DND-41 (cell line): Measurements from ENCODE around the gene SMAD7.

Experiments used
- EZH2 ChIP-seq: IDR thresholded peaks from 3 replicates; pipeline ENCODE4 v1.6.1; 2012; ENCODE audit warnings: borderline replicate concordance, low read depth, mild to moderate bottlenecking, moderate library complexity, low read length, inconsistent platforms; ENCODE audit not compliant: severe bottlenecking
- TF ChIP-seq, protein P1 (sequence below): IDR thresholded peaks from 2 replicates; pipeline ENCODE4 v1.5.1; 2012; ENCODE audit warnings: borderline replicate concordance, low read length, moderate library complexity, mild to moderate bottlenecking; ENCODE audit not compliant: poor library complexity, severe bottlenecking; ENCODE audit errors: extremely low read depth

DNA sequence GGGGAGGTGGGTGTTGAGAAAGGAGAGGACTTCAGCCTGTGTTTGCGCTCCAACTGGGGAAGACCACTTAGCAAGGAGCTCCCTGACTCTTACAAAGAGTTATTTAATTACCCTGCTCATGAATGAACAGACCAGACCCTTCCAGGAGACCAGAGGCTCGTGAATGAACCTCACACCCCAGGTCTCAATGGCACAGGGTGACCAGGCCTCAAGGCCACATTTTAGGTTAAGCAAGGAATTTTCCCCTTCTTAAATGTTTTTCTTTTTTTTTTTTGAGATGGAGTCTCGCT, 25.3 kb downstream of the SMAD7 start:
- TF ChIP-seq, protein P1, sequence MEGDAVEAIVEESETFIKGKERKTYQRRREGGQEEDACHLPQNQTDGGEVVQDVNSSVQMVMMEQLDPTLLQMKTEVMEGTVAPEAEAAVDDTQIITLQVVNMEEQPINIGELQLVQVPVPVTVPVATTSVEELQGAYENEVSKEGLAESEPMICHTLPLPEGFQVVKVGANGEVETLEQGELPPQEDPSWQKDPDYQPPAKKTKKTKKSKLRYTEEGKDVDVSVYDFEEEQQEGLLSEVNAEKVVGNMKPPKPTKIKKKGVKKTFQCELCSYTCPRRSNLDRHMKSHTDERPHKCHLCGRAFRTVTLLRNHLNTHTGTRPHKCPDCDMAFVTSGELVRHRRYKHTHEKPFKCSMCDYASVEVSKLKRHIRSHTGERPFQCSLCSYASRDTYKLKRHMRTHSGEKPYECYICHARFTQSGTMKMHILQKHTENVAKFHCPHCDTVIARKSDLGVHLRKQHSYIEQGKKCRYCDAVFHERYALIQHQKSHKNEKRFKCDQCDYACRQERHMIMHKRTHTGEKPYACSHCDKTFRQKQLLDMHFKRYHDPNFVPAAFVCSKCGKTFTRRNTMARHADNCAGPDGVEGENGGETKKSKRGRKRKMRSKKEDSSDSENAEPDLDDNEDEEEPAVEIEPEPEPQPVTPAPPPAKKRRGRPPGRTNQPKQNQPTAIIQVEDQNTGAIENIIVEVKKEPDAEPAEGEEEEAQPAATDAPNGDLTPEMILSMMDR, result no peak
- no peak for TF ChIP-seq EZH2
